ENCODE data around the gene PLK2. TPM values are rescaled to one million over a fixed set of nuclear protein-coding genes. Genes with fewer than 3 reads are reported as not detected.

PLK2 gene
- total RNA-seq = 699 and 730 TPM in 2 replicates

DNA sequence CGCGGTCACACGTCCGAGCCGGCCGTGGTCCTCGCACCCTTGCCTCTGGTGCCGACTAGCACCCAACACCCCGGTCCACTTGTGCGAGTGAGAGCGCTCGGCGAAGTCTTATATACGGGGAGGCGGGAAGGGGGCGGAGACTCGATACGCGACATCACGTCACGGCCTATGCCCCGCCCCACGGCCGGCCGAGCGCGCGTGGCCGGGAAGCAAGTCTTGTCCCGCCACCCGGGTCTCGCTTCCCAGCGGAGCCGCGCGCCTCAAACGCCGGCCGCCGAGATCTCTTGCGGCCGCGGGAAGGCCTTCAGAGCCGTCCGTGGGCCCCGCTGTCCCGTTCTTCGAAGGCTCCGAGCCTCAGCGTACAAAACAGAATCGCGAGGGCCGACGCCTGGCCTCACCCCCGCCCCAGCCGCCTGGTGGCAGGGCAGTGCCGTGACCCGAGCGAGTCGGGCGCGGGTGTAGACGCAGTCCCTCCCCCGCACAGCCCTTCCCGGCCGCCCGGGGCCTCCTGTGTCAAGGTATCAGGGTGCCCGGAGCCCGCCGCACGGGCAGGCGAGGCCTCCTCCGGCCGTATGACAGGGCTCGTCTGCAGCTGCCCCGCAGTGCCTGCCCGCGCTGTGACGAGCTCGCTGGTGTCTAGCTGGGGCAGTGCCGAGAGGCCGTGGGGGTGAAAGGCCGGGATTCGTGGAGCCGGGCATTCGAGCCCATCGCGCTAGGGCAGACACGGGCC, at the start of gene PLK2:
PLK2 (minus strand) TSS at position 85 of the 730 bp plus-strand sequence. CDS start 127 bp downstream, outside the sequence.

DNA sequence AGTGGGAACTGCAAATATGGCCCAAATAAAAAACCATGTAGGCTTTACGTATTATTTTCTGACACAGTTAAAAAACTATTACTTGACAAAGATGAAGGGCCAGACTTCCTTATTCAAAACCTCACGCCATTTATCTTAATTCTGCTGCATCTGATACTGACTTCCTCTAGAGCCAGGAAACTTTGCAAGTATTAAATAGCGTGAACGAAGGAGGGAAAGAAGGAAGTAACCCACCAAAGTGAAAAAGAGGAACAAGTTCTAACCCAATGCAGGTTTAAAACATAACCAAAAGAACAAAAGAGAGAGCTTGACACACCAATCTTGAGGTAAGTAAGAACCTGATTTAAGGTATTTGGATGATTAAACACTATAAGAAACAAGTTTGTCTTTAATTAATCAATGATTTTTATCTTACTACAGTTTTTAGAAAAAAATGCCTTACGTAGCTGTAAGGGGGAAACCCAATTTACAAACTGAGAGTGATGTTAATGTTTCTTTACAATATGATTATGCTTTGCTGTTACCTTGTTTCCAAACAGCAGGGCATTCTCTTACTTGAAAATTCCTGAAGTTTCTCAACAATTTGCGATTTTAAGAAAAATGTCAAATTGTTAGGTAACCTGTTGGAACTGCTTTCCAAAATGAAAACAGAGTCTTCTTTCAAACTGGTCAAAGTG, 31.5 kb upstream of the PLK2 start, which contains the start of gene GAPT:
GAPT (plus strand) TSS at position 220 of the 677 bp plus-strand sequence. CDS start 3,102 bp downstream, outside the sequence.

Other genes with a start within 250 kb of the PLK2 start
- gene GAPT, start 31.3 kb upstream of the PLK2 start, total RNA-seq = not detected in 2 replicates
- gene RAB3C, start 123.0 kb upstream of the PLK2 start, total RNA-seq = 1.1 and 2.3 TPM in 2 replicates